Measurements from ENCODE around the gene POPDC3.
"Not testable (repeated sequence)": the region's sequence is repeated elsewhere in the genome, so short reads cannot be mapped to it uniquely, and the experiment has no call there.

POPDC3 gene

GRCh38 chr6:105181981-105182515 is 2.2 kb upstream of the POPDC3 start:
- no peaks in the 10 kb centered on the region for H3K9me3 ChIP-seq (ENCODE audit: control insufficient read depth in 5 of 5, low read length in 5 of 5)
- H3K4me3 ChIP-seq (ENCODE audit: low read depth in 1 of 5, low read length in 5 of 5): no peak overlapping the region
- no peak overlapping the region for H3K9ac ChIP-seq (ENCODE audit: low read length in 5 of 5)
- H3K27ac ChIP-seq (ENCODE audit: low read depth, low read length): no peak overlapping the region
- peaks cover 0 to 10% (median 9%) of the 10 kb centered on the region in 5 donors for H3K4me1 ChIP-seq (ENCODE audit: control insufficient read depth in 5 of 5, insufficient read depth in 5 of 5, low read length in 5 of 5)
- H3K36me3 ChIP-seq (ENCODE audit: control insufficient read depth in 5 of 5, insufficient read depth in 5 of 5, low read length in 5 of 5): no peaks in the 10 kb centered on the region
- H3K27me3 ChIP-seq (ENCODE audit: control insufficient read depth in 5 of 5, insufficient read depth in 4 of 5, low read length in 5 of 5): peaks cover 0 to 23% (median 8%) of the 10 kb centered on the region in 5 donors

- Histone ChIP-seq H3K27me3 (ENCODE audit: control insufficient read depth in 5 of 5, insufficient read depth in 4 of 5, low read length in 5 of 5) (peaks cover 0 to 23% (median 8%) of the 10 kb centered on the region in 5 donors), H3K4me1 (ENCODE audit: control insufficient read depth in 5 of 5, insufficient read depth in 5 of 5, low read length in 5 of 5) (peaks cover 0 to 10% (median 9%) of the 10 kb centered on the region in 5 donors), H3K27ac (ENCODE audit: low read depth, low read length) (no peak overlapping the region), H3K4me3 (ENCODE audit: low read depth in 1 of 5, low read length in 5 of 5) (no peak overlapping the region), H3K9ac (ENCODE audit: low read length in 5 of 5) (no peak overlapping the region), H3K9me3 (ENCODE audit: control insufficient read depth in 5 of 5, low read length in 5 of 5) (no peaks in the 10 kb centered on the region), H3K36me3 (ENCODE audit: control insufficient read depth in 5 of 5, insufficient read depth in 5 of 5, low read length in 5 of 5) (no peaks in the 10 kb centered on the region)
Measured at GRCh38 chr6:105178636-105179035, 1.2 kb downstream of the POPDC3 start.

- H3K4me3 ChIP-seq (ENCODE audit: low read depth in 1 of 5, low read length in 5 of 5): no peak overlapping the region
- H3K27ac ChIP-seq (ENCODE audit: low read depth, low read length): no peak overlapping the region
- no peaks in the 10 kb centered on the region for H3K9me3 ChIP-seq (ENCODE audit: control insufficient read depth in 5 of 5, low read length in 5 of 5)
- peaks cover 0 to 23% (median 8%) of the 10 kb centered on the region in 5 donors for H3K27me3 ChIP-seq (ENCODE audit: control insufficient read depth in 5 of 5, insufficient read depth in 4 of 5, low read length in 5 of 5)
- peaks cover 0 to 10% (median 9%) of the 10 kb centered on the region in 5 donors for H3K4me1 ChIP-seq (ENCODE audit: control insufficient read depth in 5 of 5, insufficient read depth in 5 of 5, low read length in 5 of 5)
- no peaks in the 10 kb centered on the region for H3K36me3 ChIP-seq (ENCODE audit: control insufficient read depth in 5 of 5, insufficient read depth in 5 of 5, low read length in 5 of 5)
- no peak overlapping the region for H3K9ac ChIP-seq (ENCODE audit: low read length in 5 of 5)
Measured at GRCh38 chr6:105178110-105178509, 1.7 kb downstream of the POPDC3 start.

- Histone ChIP-seq H3K4me1 (ENCODE audit: control insufficient read depth in 5 of 5, insufficient read depth in 5 of 5, low read length in 5 of 5) (peaks cover 0 to 10% (median 9%) of the 10 kb centered on the region in 5 donors), H3K9me3 (ENCODE audit: control insufficient read depth in 5 of 5, low read length in 5 of 5) (no peaks in the 10 kb centered on the region), H3K27me3 (ENCODE audit: control insufficient read depth in 5 of 5, insufficient read depth in 4 of 5, low read length in 5 of 5) (peaks cover 0 to 23% (median 8%) of the 10 kb centered on the region in 5 donors), H3K4me3 (ENCODE audit: low read depth in 1 of 5, low read length in 5 of 5) (no peak overlapping the region), H3K27ac (ENCODE audit: low read depth, low read length) (no peak overlapping the region), H3K36me3 (ENCODE audit: control insufficient read depth in 5 of 5, insufficient read depth in 5 of 5, low read length in 5 of 5) (no peaks in the 10 kb centered on the region), H3K9ac (ENCODE audit: low read length in 5 of 5) (no peak overlapping the region)
Measured at GRCh38 chr6:105177556-105177955, 2.3 kb downstream of the POPDC3 start.

GRCh38 chr6:105174512-105174911 is 5.3 kb downstream of the POPDC3 start:
- no peak overlapping the region for H3K9ac ChIP-seq (ENCODE audit: low read length in 5 of 5)
- no peak overlapping the region for H3K27ac ChIP-seq (ENCODE audit: low read depth, low read length)
- H3K9me3 ChIP-seq (ENCODE audit: control insufficient read depth in 5 of 5, low read length in 5 of 5): no peaks in the 10 kb centered on the region
- peaks cover 0 to 5% (median 4%) of the 10 kb centered on the region in 5 donors for H3K4me1 ChIP-seq (ENCODE audit: control insufficient read depth in 5 of 5, insufficient read depth in 5 of 5, low read length in 5 of 5)
- H3K36me3 ChIP-seq (ENCODE audit: control insufficient read depth in 5 of 5, insufficient read depth in 5 of 5, low read length in 5 of 5): no peaks in the 10 kb centered on the region
- H3K4me3 ChIP-seq (ENCODE audit: low read depth in 1 of 5, low read length in 5 of 5): no peak overlapping the region
- peaks cover 0 to 10% (median 6%) of the 10 kb centered on the region in 5 donors for H3K27me3 ChIP-seq (ENCODE audit: control insufficient read depth in 5 of 5, insufficient read depth in 4 of 5, low read length in 5 of 5)

- not testable (repeated sequence) for H3K4me1 ChIP-seq (ENCODE audit: control insufficient read depth in 5 of 5, insufficient read depth in 5 of 5, low read length in 5 of 5); H3K36me3 ChIP-seq (ENCODE audit: control insufficient read depth in 5 of 5, insufficient read depth in 5 of 5, low read length in 5 of 5)
Measured at GRCh38 chr6:105172515-105172914, 7.3 kb downstream of the POPDC3 start.

GRCh38 chr6:105170059-105170458 is 9.8 kb downstream of the POPDC3 start:
- Histone ChIP-seq H3K27me3 (ENCODE audit: control insufficient read depth in 5 of 5, insufficient read depth in 4 of 5, low read length in 5 of 5) (no peaks in the 10 kb centered on the region), H3K9me3 (ENCODE audit: control insufficient read depth in 5 of 5, low read length in 5 of 5) (no peaks in the 10 kb centered on the region), H3K4me1 (ENCODE audit: control insufficient read depth in 5 of 5, insufficient read depth in 5 of 5, low read length in 5 of 5) (no peaks in the 10 kb centered on the region), H3K9ac (ENCODE audit: low read length in 5 of 5) (no peak overlapping the region), H3K36me3 (ENCODE audit: control insufficient read depth in 5 of 5, insufficient read depth in 5 of 5, low read length in 5 of 5) (no peaks in the 10 kb centered on the region), H3K27ac (ENCODE audit: low read depth, low read length) (no peak overlapping the region), H3K4me3 (ENCODE audit: low read depth in 1 of 5, low read length in 5 of 5) (no peak overlapping the region)

More at GRCh38 chr6:105172515-105172914, 7.3 kb downstream of the POPDC3 start:
- H3K9me3 ChIP-seq (ENCODE audit: control insufficient read depth in 5 of 5, low read length in 5 of 5); H3K9ac ChIP-seq (ENCODE audit: low read length in 5 of 5); H3K27me3 ChIP-seq (ENCODE audit: control insufficient read depth in 5 of 5, insufficient read depth in 4 of 5, low read length in 5 of 5); H3K4me3 ChIP-seq (ENCODE audit: low read depth in 1 of 5, low read length in 5 of 5); H3K27ac ChIP-seq (ENCODE audit: low read depth, low read length): not testable (repeated sequence)

GRCh38 chr6:105167914-105168313 is 11.9 kb downstream of the POPDC3 start:
- H3K27me3 ChIP-seq (ENCODE audit: control insufficient read depth in 5 of 5, insufficient read depth in 4 of 5, low read length in 5 of 5): no peaks in the 10 kb centered on the region
- H3K9me3 ChIP-seq (ENCODE audit: control insufficient read depth in 5 of 5, low read length in 5 of 5): no peaks in the 10 kb centered on the region
- no peak overlapping the region for H3K4me3 ChIP-seq (ENCODE audit: low read depth in 1 of 5, low read length in 5 of 5)
- H3K36me3 ChIP-seq (ENCODE audit: control insufficient read depth in 5 of 5, insufficient read depth in 5 of 5, low read length in 5 of 5): no peaks in the 10 kb centered on the region
- H3K4me1 ChIP-seq (ENCODE audit: control insufficient read depth in 5 of 5, insufficient read depth in 5 of 5, low read length in 5 of 5): no peaks in the 10 kb centered on the region
- no peak overlapping the region for H3K9ac ChIP-seq (ENCODE audit: low read length in 5 of 5)
- no peak overlapping the region for H3K27ac ChIP-seq (ENCODE audit: low read depth, low read length)

- H3K4me1 ChIP-seq (ENCODE audit: control insufficient read depth in 5 of 5, insufficient read depth in 5 of 5, low read length in 5 of 5): peaks cover 0 to 11% (median 3%) of the 10 kb centered on the region in 5 donors
- no peak overlapping the region for H3K27ac ChIP-seq (ENCODE audit: low read depth, low read length)
- H3K27me3 ChIP-seq (ENCODE audit: control insufficient read depth in 5 of 5, insufficient read depth in 4 of 5, low read length in 5 of 5): no peaks in the 10 kb centered on the region
- H3K9me3 ChIP-seq (ENCODE audit: control insufficient read depth in 5 of 5, low read length in 5 of 5): no peaks in the 10 kb centered on the region
- no peak overlapping the region for H3K4me3 ChIP-seq (ENCODE audit: low read depth in 1 of 5, low read length in 5 of 5)
- H3K36me3 ChIP-seq (ENCODE audit: control insufficient read depth in 5 of 5, insufficient read depth in 5 of 5, low read length in 5 of 5): no peaks in the 10 kb centered on the region
- no peak overlapping the region for H3K9ac ChIP-seq (ENCODE audit: low read length in 5 of 5)
Measured at GRCh38 chr6:105164418-105164817, 15.4 kb downstream of the POPDC3 start.

- Histone ChIP-seq H3K27ac (ENCODE audit: low read depth, low read length) (no peak overlapping the region), H3K9ac (ENCODE audit: low read length in 5 of 5) (no peak overlapping the region)
Measured at GRCh38 chr6:105163183-105163582, 16.6 kb downstream of the POPDC3 start.

More at GRCh38 chr6:105163183-105163582, 16.6 kb downstream of the POPDC3 start:
- no peak overlapping the region for H3K4me3 ChIP-seq (ENCODE audit: low read depth in 1 of 5, low read length in 5 of 5)
- H3K9me3 ChIP-seq (ENCODE audit: control insufficient read depth in 5 of 5, low read length in 5 of 5): no peaks in the 10 kb centered on the region
- no peaks in the 10 kb centered on the region for H3K36me3 ChIP-seq (ENCODE audit: control insufficient read depth in 5 of 5, insufficient read depth in 5 of 5, low read length in 5 of 5)
- no peaks in the 10 kb centered on the region for H3K27me3 ChIP-seq (ENCODE audit: control insufficient read depth in 5 of 5, insufficient read depth in 4 of 5, low read length in 5 of 5)
- peaks cover 0 to 11% (median 3%) of the 10 kb centered on the region in 5 donors for H3K4me1 ChIP-seq (ENCODE audit: control insufficient read depth in 5 of 5, insufficient read depth in 5 of 5, low read length in 5 of 5)
